IPS DF 19.7 (cell line): ENCODE data around the gene KLHDC4.
"Not testable (repeated sequence)": the region's sequence is repeated elsewhere in the genome, so short reads cannot be mapped to it uniquely, and the experiment has no call there.

Experiments used
- DNase-seq: peaks from one replicate; pipeline ENCODE4 v3.0.0-alpha.2; 2013; ENCODE audit warnings: low read depth, low spot score

Gene KLHDC4

DNA sequence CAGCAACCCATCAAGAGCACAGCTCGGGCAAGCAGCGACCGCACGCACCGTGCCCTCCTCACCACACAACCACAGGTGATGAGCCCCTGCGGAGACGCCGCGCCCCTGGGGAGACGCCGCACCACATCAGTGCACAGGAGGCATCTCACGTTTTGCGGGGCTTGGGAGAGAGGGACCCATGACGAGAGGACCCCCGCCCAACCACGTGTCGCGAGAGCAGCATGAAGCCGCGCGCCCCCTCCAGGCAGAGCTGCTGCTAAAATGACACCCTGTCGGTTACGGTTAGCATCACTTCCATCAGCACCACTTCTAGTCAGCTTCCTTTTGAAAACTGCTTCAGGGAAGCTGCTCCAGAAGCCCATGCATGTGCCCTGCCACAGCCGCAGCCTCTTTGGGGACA is 45.3 kb downstream of the KLHDC4 start:
- no peak for DNase-seq

- DNase-seq: not testable (repeated sequence)
These were observed 47.0 kb downstream of the KLHDC4 start for GRCh38 chr16:87718831-87719230.

- no peak for DNase-seq
These were observed 50.1 kb downstream of the KLHDC4 start for GRCh38 chr16:87715658-87716057.

- no peak for DNase-seq
These were observed 50.6 kb downstream of the KLHDC4 start for GRCh38 chr16:87715231-87715630.

DNA sequence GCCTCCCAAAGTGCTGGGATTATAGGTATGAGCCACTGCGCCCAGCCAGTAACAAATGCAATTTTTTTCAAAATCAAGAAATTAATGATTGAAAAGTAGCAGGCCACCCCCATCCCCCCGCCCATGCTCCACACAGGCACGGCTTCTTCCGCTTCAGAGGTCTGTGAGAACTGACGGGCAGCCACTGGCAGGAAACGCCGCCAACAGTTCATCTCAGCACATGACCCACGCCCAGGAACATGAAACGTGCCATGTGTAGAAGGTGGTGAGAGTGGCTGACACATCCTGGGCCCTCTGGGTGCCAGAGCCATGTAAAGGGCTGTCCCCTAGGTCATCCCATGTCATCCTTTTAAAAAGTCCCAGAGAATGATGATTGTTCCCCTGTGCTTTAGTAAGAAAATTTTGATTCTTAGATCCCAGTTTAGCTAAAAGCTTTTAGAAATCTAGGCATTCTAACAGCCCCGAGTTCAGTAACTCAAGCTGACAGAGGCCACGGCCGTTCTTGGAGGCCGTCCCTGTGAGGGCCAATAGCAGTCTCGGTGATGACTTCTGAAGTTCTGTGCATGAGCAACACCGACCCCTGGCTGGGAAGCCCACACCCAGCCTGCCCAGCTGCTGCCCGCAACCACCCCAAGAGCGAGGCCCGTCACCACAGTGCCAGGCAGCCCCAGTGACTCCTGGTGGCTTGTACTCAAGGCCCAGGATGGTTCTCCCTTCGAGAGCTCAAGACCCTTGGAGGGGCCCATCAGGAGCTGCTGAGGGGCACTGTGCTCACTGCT is 52.1 kb downstream of the KLHDC4 start:
- DNase-seq: no peak

DNA sequence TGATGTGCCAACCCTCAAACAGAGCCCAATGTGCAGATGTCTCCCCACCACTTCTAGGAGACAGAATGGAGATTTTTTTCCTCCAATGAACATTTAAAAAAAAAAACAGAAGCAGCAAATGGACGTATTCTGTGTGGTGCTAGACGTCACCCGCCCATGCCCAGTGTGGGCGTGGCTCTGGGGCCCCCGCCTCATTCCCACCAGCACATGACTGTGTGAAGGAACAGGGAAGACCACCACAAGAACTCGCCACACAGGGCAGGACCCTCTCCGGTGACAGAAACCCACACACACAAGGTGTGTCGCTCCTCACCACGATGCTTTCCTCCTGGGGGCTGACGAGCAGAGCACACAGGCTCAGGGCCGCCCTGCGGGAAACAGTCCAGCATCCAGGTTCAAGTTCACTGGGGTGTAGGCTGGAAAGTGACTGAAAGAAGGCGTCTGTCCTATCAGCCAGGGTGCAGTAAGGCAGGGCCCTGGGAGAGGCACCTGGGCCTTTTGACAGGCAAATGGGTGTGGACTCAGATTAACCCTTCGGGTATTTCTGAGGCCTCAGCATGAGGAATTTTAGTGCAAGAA is 53.5 kb downstream of the KLHDC4 start:
- no peak for DNase-seq

DNA sequence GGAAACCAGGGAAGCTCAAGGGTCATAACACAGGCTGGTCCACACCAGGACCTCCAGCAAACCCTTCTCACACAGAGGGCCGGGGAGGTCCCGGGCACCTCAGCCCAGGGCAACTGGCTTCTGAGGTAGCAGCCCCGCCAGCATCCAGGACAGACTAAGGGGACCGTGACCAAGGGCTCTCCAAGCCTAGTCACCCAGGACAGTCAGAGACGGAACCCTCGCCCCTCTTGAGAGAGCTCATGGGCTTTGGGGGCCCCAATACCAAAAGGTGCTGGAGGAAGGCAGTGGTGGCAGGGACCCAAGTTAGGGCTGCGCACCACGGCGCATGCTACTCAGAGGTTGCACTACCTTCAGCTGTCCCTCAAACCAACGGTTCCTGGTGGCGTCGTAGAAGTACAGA is 54.9 kb downstream of the KLHDC4 start:
- no peak for DNase-seq

GRCh38 chr16:87709677-87710076 is 56.1 kb downstream of the KLHDC4 start:
- DNase-seq: no peak

GRCh38 chr16:87708881-87709638 is 56.7 kb downstream of the KLHDC4 start:
- DNase-seq: no peak

- no peak for DNase-seq
These were observed 57.8 kb downstream of the KLHDC4 start for GRCh38 chr16:87707714-87708580.

DNA sequence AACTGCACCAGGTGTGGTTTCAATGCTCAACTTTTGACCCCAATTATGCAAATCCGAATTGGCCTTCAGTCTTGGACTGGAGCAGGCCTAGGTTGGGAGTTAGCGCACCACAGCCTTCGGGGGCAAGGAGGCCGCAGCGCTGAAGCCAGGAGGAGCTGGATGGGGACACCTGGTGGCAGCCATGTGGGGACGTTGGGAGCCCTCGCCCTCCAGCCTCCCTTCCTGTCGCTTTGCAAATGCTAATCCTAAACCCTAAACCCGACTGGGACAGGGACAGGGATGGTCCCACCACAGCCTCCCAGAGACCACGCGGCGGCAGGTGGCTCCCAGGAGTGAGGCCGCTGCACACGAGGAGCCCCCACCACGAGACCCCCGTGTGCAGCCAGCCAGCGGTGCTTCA is 58.7 kb downstream of the KLHDC4 start:
- DNase-seq: peak; percentile 9

GRCh38 chr16:87706278-87707000 is 59.3 kb downstream of the KLHDC4 start:
- no peak for DNase-seq

GRCh38 chr16:87705771-87706277 is 60.0 kb downstream of the KLHDC4 start:
- no peak for DNase-seq

DNA sequence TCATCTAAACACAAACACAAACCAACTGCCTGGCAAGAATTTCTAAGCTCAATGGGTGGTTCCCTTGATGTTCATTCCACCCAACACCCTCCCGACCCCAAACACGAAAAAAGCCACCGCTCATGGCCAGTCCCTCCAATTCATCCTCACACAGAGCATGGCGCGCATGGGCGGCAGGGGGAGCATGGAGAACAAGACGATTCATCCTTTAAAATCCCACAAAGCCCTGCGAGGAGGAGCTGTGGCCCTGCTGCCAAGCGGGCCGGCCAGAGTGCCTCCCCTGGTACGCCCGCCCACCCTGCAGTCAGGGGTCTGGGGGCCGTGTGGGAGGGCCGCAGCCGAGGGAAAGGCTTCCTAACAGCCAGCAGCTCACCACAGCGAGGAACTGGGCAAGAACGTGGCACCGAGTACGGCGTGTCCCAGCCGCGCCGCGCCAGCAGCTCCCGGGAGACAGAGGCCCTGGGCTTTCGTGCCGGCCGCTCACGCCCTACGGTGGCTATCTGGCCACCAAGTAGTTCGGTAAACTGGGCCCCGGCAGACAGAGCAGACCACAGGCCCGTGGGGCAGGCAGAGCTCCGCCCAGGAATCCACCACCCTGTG is 60.9 kb downstream of the KLHDC4 start:
- no peak for DNase-seq

DNA sequence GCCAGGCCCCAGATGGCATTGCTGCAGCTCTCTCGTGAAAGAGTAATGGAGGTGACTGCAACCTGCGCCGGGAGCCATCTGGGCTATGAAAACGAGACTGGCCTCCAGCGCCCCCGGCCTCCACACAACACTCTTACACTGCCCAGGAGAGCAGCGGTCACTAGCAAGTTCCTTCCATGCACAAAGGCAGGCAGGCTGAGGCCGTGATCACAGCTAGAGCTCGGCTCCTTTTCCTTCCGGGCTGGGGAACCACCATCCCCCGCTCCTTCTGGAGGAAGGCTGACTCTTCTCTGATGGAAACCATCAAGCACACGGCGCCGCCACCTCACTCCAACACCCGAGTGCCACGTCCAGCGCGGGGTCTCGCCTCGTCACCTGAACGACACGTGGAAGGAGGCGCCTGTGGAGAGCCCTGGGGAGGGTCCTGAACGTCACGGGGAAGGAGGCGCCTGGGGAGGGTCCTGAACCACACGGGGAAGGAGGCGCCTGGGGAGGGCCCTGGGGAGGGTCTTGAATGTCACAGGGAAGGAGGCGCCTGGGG is 61.9 kb downstream of the KLHDC4 start:
- DNase-seq: no peak

GRCh38 chr16:87703071-87703470 is 62.7 kb downstream of the KLHDC4 start:
- DNase-seq: no peak

DNA sequence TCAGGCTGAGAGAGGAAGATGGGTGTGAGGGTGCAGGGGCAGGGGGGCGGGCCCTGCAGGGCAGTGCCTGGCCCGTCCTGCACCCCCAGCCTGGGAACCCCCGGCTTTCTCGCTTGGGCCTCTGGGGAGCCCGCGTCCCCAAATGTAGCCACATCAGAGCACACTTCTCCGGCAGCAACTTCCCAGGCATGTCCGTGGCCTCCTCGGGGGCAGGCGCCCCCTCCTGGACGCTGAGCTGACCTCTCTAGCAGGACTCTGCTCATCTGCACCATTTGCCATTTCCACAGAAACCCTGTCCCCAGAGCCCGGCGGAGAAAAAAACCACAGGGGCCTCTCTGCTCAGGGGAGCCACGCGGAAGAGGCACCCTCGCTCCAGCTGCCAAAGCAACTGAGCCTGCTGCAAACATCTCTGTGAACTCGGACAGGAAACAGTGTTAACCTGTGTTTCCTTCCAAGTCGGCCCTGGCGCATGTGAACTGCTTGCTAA is 63.4 kb downstream of the KLHDC4 start:
- DNase-seq: peak; percentile 17

DNA sequence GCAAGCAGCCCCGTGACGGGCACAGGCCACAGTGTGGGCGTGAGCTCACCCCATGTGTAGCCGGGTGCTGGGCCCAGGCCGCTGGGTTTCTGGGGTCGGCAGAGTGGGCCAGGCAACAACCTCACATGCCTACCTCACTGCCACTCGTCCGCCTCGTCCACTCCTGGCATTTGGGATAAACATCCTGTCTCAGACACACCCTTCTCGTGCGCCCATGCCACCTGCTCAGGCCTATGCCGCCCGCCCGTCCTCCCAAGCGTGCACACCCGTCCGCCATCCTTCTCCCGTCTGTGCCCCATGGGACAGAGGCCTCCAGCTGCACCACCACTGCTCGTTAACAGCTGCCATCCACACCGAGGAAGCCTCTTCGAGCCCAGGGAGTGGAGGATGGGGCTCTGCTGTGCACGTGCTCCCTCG is 64.3 kb downstream of the KLHDC4 start:
- no peak for DNase-seq

GRCh38 chr16:87701078-87701460 is 64.7 kb downstream of the KLHDC4 start:
- DNase-seq: no peak
